ENCODE data around the gene MYO1B. TPM values are rescaled to one million over a fixed set of nuclear protein-coding genes. Genes with fewer than 3 reads are reported as not detected.
A peak's percentile ranks its signal among the peaks of the same experiment; 100 is the strongest.

Gene MYO1B
- total RNA-seq, 4 donors from 2014 or later = 16.9 to 43.8 (median 32.9) TPM

GRCh38 chr2:191241418-191241817 is 3.8 kb upstream of the MYO1B start:
- DNase-seq = no peak
- no peak overlapping the region for H3K4me3 ChIP-seq (replicated peaks in 1 of 3)
- TF ChIP-seq CTCF (IDR thresholded peaks at IDR 0.05) = no peak
- TF ChIP-seq POLR2A (IDR thresholded peaks at IDR 0.05) = no peak
- H3K27ac ChIP-seq = no peak overlapping the region
- peaks cover 1 to 3% of the 10 kb centered on the region in 2 donors for H3K4me1 ChIP-seq
- WGBS, 2 donors = 93 to 94% methylated on average over 4 of the region's 4 CpGs
- H3K9me3 ChIP-seq = no peaks in the 10 kb centered on the region
- intact Hi-C loops (cut with DNase I) = no loop called here
- no peaks in the 10 kb centered on the region for H3K36me3 ChIP-seq
- no peaks in the 10 kb centered on the region for H3K27me3 ChIP-seq

- H3K4me1 ChIP-seq = peaks cover 9 to 11% of the 10 kb centered on the region in 2 donors
- H3K36me3 ChIP-seq = no peaks in the 10 kb centered on the region
- WGBS, 2 donors = 96% methylated on average over 1 of the region's 1 CpG
- intact Hi-C loops (cut with DNase I) = no loop called here
- no peaks in the 10 kb centered on the region for H3K9me3 ChIP-seq
- no peak for TF ChIP-seq CTCF (IDR thresholded peaks at IDR 0.05)
- TF ChIP-seq POLR2A (IDR thresholded peaks at IDR 0.05) = no peak
- H3K4me3 ChIP-seq (replicated peaks in 1 of 3) = no peak overlapping the region
- no peak for DNase-seq
- H3K27me3 ChIP-seq = no peaks in the 10 kb centered on the region
- H3K27ac ChIP-seq = no peak overlapping the region
These were observed 2.0 kb upstream of the MYO1B start for GRCh38 chr2:191243154-191243553.

- Histone ChIP-seq H3K4me3 (replicated peaks in 1 of 3) (no peak overlapping the region), H3K27ac (no peak overlapping the region), H3K4me1 (peaks cover 9 to 11% of the 10 kb centered on the region in 2 donors), H3K36me3 (no peaks in the 10 kb centered on the region), H3K27me3 (no peaks in the 10 kb centered on the region), H3K9me3 (no peaks in the 10 kb centered on the region)
- WGBS, 2 donors = 88 to 90% methylated on average over 2 of the region's 2 CpGs
- TF ChIP-seq CTCF (IDR thresholded peaks at IDR 0.05) (no peak), POLR2A (IDR thresholded peaks at IDR 0.05) (no peak)
- DNase-seq = no peak
- intact Hi-C loops (cut with DNase I) = no loop called here
These were observed 854 bp upstream of the MYO1B start for GRCh38 chr2:191244350-191244749.

GRCh38 chr2:191245869-191246531 is 796 bp downstream of the MYO1B start:
- Histone ChIP-seq H3K4me1 (peaks cover 9 to 11% of the 10 kb centered on the region in 2 donors), H3K27me3 (no peaks in the 10 kb centered on the region), H3K27ac (peak overlapping the region; percentile 43 to 87 (median 67)), H3K4me3 (replicated peaks in 1 of 3) (peak overlapping the region; percentile 42 to 74 (median 58)), H3K9me3 (no peaks in the 10 kb centered on the region), H3K36me3 (no peaks in the 10 kb centered on the region)
- peak in 1 of 2 donors; percentile 17 for TF ChIP-seq POLR2A (IDR thresholded peaks at IDR 0.05)
- no peak for TF ChIP-seq CTCF (IDR thresholded peaks at IDR 0.05)
- DNase-seq = peak; percentile 58 to 65
- 3 to 6% methylated on average over 26 to 34 of the region's 34 CpGs for WGBS, 2 donors
- intact Hi-C loops (cut with DNase I) = no loop called here

- intact Hi-C loops (cut with DNase I) = no loop called here
- peak overlapping the region in 2 of 3 donors; percentile 34 to 87 for H3K27ac ChIP-seq
- TF ChIP-seq CTCF (IDR thresholded peaks at IDR 0.05) (no peak), POLR2A (IDR thresholded peaks at IDR 0.05) (no peak)
These were observed 1.7 kb downstream of the MYO1B start for GRCh38 chr2:191246820-191247380.

More at GRCh38 chr2:191246820-191247380, 1.7 kb downstream of the MYO1B start:
- Histone ChIP-seq H3K4me1 (peaks cover 9 to 11% of the 10 kb centered on the region in 2 donors), H3K27me3 (no peaks in the 10 kb centered on the region), H3K9me3 (no peaks in the 10 kb centered on the region), H3K36me3 (no peaks in the 10 kb centered on the region), H3K4me3 (replicated peaks in 1 of 3) (no peak overlapping the region)
- WGBS, 2 donors = 53 to 56% methylated on average over 6 of the region's 6 CpGs
- DNase-seq = no peak
